ENCODE data around the gene NTRK2.

Gene NTRK2

GRCh38 chr9:84993105-84993504 lies 323.6 kb downstream of the NTRK2 start:
- DNase-seq, result no peak

- no peak for DNase-seq
Measured at GRCh38 chr9:84996029-84996428, 326.5 kb downstream of the NTRK2 start.

- DNase-seq, result no peak
Measured at GRCh38 chr9:84996716-84997115, 327.2 kb downstream of the NTRK2 start.

DNA sequence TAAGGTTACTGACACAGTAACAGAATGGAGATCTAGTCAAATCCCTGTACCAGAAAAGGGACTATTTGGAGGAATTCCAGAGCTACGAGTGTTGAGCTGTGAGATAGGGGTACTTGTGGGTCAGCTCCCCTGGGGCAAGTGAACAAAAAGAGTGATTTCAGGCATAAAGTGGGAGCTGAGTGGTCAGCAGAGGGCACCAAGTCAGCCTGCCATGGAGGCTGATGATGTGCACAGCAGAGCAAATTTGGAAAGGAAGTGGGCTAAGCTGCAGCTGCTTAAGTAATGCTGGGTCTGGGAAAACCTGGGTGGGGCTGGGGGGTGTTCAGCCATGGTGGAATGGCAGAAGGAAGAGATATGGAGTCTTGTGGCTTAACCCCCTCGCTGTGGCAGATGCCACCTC lies 327.9 kb downstream of the NTRK2 start:
- DNase-seq, result no peak

GRCh38 chr9:84998639-84999038 lies 329.1 kb downstream of the NTRK2 start:
- DNase-seq, result no peak

DNA sequence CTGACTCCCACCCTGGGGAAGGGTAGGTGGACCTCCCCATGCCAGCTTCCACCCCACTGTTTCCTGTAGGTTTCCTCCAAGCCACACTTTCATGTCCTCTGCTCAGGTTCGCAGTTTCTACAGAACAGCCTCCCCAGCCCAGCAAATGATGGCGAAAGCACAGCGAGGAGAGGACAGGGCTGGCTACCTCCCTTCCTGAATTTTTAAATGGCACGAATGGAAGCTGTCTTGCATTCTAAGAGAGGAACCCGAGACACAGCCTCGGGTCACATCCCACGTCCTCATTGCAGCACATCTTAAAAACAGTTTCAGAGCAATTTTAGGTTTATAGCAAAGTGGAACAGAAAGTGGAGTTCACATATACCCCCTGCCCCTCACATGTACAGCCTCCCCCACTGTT lies 330.3 kb downstream of the NTRK2 start:
- no peak for DNase-seq

GRCh38 chr9:85001925-85002324 lies 332.4 kb downstream of the NTRK2 start:
- DNase-seq, result no peak

- no peak for DNase-seq
Measured at GRCh38 chr9:85004818-85005413, 335.4 kb downstream of the NTRK2 start.

DNA sequence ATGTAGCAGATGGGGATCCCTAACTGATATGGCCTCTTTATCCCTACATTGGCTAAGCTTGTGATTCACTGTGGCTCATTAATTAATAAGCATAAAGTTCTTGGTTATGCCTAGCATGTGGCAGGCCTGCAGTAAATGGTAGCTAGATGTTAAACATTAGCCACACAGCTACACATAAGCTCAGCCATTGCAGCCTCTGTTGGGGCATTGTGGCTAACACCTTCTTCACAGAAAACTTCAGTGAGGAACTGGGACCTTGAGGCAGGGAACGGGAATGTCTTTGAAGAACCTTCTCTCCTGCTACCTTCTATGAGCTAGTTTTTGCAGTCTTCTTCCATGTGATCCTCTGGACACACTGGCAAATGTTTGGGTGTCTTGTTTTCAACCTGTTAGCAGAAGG lies 338.2 kb downstream of the NTRK2 start:
- no peak for DNase-seq

DNA sequence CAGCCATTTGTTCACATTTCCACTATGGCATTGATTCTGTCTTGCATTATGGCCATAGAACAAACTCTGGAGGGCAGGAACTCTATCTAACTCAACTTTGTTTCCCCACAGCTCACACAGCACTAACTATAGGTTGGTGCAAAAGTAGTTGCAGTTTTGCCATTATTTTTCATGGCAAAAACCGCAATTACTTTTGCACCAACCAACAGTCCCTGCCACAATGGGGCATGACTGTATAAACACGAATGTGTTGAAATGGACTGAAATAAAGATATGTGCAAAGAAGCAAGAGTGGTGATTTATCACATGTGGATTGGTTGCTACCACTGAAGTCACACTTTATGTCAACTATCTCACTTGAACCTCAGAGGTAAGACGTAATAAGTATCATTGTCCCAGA lies 338.7 kb downstream of the NTRK2 start:
- no peak for DNase-seq

GRCh38 chr9:85009251-85009650 lies 339.7 kb downstream of the NTRK2 start:
- no peak for DNase-seq

DNA sequence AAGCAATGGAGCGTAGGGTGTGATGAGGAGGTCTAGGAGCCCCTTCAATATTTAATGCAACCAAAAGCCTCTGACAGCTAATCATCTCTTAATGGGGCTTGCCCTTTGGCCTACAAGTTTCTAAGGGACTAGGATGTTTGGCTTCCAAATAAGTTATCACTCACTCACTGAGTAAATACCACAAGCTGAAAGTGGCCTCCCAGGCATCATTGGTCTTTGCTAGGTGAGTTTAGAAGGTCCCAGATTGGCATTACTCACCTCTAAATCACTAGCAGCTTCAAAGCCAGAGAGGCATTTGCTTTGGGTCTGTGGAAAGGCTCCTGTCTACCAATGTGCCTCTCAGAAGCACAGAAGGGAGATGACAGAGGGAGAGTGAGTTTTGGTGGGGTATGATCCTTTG lies 344.2 kb downstream of the NTRK2 start:
- DNase-seq, result no peak

GRCh38 chr9:85014292-85014691 lies 344.8 kb downstream of the NTRK2 start:
- no peak for DNase-seq

GRCh38 chr9:85016384-85017006 lies 347.0 kb downstream of the NTRK2 start:
- no peak for DNase-seq

DNA sequence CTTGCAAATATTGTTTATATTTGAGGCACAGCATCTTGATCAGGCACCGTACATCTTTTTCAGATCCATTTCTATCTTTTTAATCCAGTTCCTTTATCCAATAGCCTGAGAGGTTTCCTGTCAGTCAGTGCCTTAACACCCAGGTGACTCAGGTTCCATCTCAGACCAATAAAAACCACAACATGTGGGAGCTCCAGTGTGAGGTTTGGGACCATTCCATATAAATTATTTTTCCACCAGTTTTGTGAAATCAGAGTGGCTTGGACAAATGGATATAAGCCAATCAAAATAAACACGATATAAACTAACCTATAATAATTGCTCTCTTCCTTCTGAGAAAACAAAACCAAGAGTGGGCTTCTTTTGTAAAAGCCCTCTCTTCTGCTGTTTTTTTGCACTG lies 351.3 kb downstream of the NTRK2 start:
- DNase-seq, result no peak

GRCh38 chr9:85021686-85022085 lies 352.2 kb downstream of the NTRK2 start:
- no peak for DNase-seq

DNA sequence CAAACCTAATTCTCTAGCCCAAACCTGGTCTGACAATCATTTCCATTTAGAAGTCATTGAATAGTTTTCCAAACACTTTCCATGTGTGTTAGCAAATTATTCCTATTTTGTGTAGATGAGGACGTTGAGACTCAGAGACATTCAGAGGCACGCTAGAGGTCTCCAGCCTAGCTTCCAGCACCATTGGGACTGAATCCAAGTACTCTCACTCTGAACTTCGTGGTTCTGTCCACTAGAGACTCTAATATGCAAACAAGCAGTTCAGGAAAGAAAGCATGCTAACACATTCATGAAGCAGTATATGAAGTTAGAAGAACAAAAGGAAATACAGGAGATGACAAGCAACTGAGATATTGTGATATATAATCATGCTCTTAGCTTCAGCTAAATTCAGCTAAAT lies 354.8 kb downstream of the NTRK2 start:
- no peak for DNase-seq

DNA sequence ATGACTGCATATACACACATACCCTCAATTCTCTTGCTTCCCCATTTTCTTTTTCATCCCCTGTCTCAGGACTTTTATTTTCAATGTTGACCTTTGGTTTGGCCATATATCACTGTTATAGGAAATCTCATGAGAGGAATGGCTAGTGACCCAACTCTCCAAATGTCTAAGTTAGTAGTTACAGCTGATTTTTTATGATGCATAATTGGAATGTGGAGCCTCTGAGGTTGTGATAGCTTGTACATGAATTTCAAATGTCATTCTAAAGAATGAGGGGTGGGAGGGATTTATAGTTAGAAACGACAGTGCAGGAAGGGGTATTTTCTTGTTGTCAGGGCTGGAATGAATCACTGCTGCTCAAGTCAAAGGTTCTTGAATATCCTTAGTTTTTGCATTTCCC lies 356.1 kb downstream of the NTRK2 start:
- DNase-seq, result no peak

DNA sequence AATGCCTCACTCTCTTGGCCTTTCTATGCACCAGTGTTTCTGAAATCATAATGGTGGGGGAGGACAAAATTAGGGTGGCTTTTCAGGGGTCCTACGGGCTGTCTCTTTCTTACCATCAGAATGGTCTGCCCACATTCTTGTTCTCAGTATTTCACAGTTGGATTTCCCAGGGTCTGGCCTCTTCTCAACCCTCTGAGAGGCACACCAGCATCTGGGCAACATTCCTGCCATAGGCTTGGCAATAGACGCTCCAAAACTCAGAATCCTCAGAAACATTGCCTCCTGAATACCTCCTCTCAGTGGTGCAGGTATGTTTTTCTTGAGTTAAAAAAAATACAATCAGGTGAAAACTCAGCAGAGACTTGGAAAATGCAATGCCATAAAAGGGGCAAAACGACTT lies 358.3 kb downstream of the NTRK2 start:
- DNase-seq, result no peak

DNA sequence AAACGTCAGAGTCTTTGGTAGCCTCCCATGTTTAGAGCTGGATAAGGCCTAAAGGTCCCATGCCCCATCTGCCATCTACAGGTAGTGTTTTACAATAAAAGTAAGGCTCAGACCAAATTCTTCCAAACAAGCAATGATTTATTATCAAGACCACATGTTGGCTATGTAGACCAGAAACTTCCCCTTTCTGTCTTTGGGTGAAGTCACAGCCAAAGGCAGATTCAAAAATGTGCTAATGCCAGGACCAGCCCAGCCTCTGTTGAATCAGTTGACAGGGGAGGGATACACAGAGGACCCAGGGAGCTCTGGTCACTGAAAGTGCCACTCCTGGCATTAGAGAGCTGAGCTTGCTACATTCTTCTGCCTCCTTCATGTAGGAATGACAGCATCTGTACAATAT lies 360.8 kb downstream of the NTRK2 start:
- no peak for DNase-seq

GRCh38 chr9:85036496-85036895 lies 367.0 kb downstream of the NTRK2 start:
- DNase-seq, result no peak

- DNase-seq, result no peak
Measured at GRCh38 chr9:85038061-85038460, 368.5 kb downstream of the NTRK2 start.

DNA sequence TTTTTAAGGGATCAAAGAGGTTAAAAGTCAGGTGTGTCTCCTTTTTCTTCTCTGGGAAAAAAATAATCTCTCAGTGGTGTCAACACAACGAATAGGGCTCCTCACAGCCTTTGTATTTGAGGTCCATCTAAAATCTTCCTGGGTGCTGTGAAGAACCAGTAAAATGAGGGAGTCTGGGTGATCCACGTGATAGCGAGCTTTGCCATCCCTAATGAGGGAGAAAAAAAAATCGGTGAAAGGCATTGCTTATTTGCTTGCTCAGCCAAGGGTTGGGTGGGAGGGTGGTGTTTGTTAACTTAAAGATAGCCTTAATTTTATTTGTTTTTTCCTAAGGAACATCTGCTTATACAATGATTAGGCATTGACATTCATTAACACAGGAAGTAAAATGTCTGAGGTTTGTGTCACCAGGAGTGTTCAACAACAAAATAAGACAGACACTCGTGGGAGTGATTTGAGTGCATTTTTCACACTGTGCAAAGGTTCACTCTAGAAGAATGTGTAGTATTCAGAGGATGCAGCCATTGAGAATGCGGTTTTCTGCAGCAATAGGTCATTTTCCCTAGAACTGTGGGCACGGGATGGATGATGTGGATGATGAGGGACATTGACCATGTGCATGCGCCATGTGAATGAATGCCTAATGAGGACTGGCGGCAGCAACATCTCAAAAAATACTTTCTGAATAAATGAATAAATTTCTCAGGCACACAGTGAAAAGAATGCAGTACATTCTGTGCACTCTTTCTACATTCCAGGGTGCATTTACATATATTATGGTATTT lies 369.5 kb downstream of the NTRK2 start:
- no peak for DNase-seq

DNA sequence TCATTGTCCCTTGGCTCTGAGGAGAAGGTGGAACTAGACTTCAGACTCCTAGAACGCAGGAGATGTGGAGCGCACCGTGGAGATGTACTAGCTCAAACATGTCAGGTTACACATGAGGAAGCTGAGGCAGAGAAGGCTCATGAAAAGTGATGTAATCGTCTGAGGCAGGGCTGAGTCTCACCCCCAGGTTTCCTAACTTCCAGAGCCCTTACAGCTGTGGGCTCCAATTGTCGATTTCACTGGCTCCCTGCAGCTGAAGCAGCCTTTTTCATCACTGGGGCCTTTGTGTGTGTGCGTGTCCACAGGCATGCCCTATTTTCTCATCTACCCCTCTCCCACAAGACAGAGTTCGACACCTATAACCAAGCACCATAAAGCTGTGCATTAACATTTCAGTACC lies 370.6 kb downstream of the NTRK2 start:
- DNase-seq, result no peak

Measured in CD4-positive, alpha-beta T cell treated with Interleukin-1 beta for 1 hour (primary cell).